GM21786 (cell line): ENCODE measurements around the gene ITGA2B.
"Not testable (repeated sequence)": the region's sequence is repeated elsewhere in the genome, so short reads cannot be mapped to it uniquely, and the experiment has no call there.

Source experiments
- ATAC-seq: cut with Tn5 transposase; IDR thresholded peaks from one replicate; pipeline ENCODE4 v1.9.1; 2021; ENCODE audit not compliant: unreplicated experiment

The ITGA2B gene

GRCh38 chr17:44352828-44353671, 36.4 kb downstream of the ITGA2B start:
- no peak for ATAC-seq

DNA sequence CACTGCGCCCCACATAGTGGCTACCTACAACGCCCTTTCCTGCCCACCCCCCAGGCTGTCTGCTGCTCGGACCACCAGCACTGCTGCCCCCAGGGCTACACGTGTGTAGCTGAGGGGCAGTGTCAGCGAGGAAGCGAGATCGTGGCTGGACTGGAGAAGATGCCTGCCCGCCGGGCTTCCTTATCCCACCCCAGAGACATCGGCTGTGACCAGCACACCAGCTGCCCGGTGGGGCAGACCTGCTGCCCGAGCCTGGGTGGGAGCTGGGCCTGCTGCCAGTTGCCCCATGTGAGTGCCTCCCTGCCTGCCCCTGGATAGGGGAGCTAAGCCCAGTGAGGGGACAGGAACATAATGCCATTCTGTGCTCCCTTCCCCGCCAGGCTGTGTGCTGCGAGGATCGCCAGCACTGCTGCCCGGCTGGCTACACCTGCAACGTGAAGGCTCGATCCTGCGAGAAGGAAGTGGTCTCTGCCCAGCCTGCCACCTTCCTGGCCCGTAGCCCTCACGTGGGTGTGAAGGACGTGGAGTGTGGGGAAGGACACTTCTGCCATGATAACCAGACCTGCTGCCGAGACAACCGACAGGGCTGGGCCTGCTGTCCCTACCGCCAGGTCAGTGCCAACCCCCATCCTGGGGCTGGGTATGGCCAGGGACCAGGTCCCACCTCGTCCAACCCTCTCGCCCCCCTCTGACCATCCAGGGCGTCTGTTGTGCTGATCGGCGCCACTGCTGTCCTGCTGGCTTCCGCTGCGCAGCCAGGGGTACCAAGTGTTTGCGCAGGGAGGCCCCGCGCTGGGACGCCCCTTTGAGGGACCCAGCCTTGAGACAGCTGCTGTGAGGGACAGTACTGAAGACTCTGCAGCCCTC, 37.3 kb downstream of the ITGA2B start:
- ATAC-seq = no peak

GRCh38 chr17:44351464-44351863, 38.0 kb downstream of the ITGA2B start:
- no peak for ATAC-seq

- ATAC-seq = no peak
Observed at GRCh38 chr17:44350733-44351226, 38.7 kb downstream of the ITGA2B start.

DNA sequence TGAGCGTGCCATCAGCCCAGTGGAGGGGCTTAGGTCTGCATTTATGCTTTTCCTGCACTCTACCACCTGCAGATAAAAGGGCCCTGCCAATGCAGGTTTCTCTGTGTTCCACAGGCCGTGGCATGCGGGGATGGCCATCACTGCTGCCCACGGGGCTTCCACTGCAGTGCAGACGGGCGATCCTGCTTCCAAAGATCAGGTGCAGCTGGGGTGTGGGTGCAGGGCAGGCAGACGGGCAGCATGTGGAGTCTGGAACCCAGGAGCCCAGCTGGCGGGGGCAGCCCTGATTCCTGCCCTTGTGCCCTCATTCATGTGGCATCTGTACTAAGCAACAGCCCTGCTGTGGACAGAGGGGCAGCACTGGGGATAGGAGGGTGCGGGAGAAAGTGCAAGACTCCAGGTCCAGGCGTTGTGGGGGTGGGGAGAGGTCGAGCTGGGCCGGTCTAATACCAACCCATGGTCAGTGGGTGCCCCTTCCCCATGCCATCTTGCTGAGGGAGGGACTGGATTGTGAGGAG, 39.8 kb downstream of the ITGA2B start:
- no peak for ATAC-seq

DNA sequence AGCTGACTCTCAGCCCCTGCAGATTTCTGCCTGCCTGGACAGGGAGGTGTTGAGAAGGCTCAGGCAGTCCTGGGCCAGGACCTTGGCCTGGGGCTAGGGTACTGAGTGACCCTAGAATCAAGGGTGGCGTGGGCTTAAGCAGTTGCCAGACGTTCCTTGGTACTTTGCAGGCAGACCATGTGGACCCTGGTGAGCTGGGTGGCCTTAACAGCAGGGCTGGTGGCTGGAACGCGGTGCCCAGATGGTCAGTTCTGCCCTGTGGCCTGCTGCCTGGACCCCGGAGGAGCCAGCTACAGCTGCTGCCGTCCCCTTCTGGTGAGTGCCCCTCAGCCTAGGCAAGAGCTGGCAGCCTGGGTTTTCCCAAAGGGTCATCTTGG, 40.5 kb downstream of the ITGA2B start:
- no peak for ATAC-seq

DNA sequence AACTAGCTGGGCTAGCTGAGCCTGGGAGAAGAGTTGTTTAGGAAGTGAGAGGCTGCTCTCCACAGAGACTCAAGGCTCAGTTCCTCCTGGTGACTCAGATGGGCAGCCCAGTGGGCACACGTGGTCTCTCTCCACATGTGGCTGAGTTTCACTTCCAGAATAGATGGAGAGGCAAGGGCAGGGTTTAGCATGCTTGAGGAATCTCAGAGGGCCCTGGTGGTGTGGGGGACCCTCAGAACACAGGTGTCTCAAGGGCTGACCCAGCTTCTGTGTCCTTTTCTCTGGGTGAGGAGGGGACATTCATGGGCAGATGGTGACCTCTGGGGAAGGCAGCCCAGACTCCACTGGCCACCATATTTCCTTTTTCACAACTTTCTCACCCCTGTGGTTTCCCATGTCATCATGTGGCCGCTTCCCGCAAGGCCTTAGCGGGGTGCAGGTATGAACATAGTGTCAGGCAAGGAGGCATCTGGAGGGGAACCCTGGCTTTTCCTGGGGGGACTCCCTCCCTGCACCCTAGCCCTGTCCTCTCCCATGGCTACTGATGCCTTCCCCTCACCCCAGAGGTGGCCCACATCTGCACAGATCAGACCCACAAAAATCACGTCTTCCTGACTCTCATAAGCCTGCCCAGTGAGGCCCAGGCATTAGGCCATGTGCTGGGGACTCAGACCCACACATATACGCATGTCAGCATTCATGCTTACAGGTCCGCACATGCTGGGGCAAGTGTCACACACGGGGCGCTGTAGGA, 41.0 kb downstream of the ITGA2B start:
- peak; percentile 41 for ATAC-seq

DNA sequence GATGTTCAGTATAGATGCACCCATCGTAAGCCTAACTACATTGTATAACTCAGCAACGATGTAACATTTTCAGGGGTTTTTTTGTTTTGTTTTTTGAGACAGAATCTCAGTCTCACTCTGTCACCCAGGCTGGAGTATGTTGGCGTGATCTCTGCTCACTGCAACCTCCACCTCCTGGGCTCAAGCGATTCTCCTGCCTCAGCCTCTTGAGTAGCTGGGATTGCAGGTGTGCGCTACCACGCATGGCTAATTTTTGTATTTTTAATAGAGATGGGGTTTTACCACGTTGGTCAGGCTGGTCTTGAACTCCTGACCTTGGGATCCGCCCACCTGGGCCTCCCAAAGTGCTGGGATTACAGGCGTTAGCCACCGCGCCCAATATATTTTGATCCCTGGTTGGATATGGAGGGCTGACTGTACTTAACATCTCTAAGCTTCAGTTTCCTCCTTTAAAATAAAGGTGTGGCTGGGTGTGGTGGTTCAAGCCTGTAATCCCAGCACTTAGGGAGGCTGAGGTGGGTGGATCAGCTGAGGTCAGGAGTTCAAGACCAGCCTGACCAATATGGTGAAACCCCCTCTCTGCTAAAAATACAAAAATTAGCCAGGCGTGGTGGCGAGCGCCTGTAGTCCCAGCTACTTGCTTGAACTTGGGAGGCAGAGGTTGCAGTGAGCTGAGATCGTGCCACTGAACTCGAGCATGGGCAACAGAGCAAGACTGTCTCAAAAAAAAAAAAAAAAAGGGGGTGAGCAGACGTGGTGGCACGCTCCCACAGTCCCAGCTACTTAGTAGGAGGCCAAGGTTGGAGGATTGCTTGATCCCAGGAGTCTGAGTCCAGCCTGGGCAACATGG, 42.0 kb downstream of the ITGA2B start:
- ATAC-seq = not testable (repeated sequence)

- no peak for ATAC-seq
Observed at GRCh38 chr17:44346064-44346844, 43.2 kb downstream of the ITGA2B start.

DNA sequence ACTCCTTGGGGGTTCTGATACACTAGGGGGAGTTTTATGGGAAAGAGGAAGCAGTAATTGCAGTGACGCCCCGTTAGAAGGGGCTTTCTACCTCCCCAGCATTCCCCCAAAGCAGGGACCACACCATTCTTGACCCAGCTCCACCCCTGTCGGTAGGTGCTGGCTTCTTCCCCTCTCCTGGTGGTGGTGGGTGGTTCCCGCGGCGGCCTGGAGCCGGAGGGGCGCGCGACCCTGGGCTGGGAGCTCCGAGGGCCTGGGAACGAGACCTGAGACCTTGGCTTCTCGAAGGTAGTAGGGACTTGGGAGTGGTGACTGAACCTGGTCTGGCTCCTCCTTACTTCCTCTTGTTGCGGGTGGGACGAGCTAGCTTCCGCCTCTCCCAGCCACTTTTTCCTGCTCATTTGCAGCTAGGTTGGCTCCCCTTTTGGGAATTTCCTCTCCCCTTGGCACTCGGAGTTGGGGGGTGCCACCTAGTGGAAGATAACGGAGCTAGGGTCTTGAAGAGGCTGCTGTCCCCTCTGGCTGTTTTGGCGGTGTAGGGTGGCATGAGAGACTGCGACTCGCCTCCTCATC, 43.9 kb downstream of the ITGA2B start:
- peak; percentile 1 for ATAC-seq

- ATAC-seq = peak; percentile 55
Observed at GRCh38 chr17:44344939-44345453, 44.5 kb downstream of the ITGA2B start, which contains the start of gene GRN. Gene GRN (plus strand): TSS chr17:44345302. CDS start chr17:44349165, 3,863 bp downstream.

GRCh38 chr17:44343510-44344209, 45.8 kb downstream of the ITGA2B start:
- no peak for ATAC-seq

GRCh38 chr17:44340553-44340952, 48.9 kb downstream of the ITGA2B start:
- ATAC-seq = not testable (repeated sequence)

- no peak for ATAC-seq
Observed at GRCh38 chr17:44338702-44339101, 50.7 kb downstream of the ITGA2B start.

GRCh38 chr17:44335968-44336367, 53.5 kb downstream of the ITGA2B start:
- ATAC-seq = no peak

DNA sequence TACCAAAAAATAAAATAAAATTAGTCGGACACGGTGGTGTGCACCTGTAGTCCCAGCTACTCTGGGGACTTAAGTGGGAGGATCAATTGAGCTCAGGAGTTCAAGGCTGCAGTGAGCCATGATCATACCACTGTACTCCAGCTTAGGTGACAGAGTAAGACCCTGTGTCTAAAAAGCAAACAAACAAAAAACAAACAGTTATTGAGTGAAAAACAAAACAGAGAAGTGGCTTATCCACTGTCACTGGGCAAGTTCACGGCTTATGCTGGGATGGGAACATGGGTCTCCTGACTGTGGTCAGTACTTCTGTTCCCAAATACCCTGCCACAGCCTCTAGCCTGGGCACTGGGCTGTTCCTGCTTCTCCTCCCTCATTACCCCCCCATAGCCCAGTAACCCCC, 53.9 kb downstream of the ITGA2B start:
- no peak for ATAC-seq

DNA sequence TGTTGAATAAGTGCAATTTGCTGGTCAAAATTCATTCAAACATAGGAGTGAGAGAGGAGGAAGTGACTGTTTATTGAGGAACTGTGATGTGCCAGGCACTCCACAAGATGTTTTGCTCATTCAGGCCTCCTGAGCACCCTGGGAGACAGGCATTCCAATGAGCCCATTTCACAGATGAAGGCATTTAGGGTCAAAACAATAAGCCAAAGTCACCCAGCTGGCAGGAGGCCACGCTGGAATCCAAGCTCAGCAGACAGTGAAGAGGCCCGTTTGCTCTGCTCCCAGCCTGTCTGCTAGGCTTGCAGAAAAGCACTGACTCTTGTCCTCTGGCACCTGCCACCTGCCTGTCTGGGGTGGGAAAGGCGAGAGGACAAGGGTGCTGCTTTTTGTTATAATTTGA, 54.7 kb downstream of the ITGA2B start:
- no peak for ATAC-seq

GRCh38 chr17:44334315-44334714, 55.1 kb downstream of the ITGA2B start:
- ATAC-seq = no peak
